Sigmoid colon (tissue), 4 donors: Measurements from ENCODE around the gene PIP5K1A.

Experiments
- POLR2A ChIP-seq, 2 donors: fragments of 450-650 bp; IDR thresholded peaks; one replicate each; pipeline ENCODE4 v1.6.1; 2016; ENCODE audit warnings: antibody characterized with exemption in 2 of 2, mild to moderate bottlenecking in 2 of 2, moderate library complexity in 2 of 2
- POLR2AphosphoS5 ChIP-seq, 4 donors: sonication (generic); formaldehyde crosslinking; IDR thresholded peaks; one replicate each; pipeline ENCODE4 v1.6.1; 2017; ENCODE audit warnings: antibody characterized with exemption in 4 of 4

DNA sequence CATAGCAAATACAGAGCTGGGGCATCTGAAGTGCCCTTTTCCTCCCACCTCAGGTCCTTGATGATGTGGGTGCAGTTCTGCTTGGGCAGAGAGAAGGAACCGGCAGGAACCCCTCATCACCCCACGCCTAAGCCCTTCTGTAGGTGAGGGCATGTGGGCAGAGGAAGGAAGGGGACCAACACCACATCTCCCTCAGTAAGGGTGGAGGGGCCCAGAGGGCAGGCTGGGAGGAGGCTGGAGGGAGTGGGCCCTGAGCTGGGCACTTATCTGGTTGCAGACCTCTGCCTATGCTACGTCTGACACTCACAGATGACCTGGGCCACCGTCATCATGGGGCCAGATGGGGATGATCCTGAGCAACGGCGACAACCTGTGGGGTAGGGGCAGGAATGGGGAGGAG is 94.7 kb downstream of the PIP5K1A start:
- TF ChIP-seq POLR2A (IDR thresholded peaks at IDR 0.05) (no peak), POLR2AphosphoS5 (IDR thresholded peaks at IDR 0.05) (no peak)
